Panc1 (cell line): ENCODE measurements around the gene KIF18B. TPM values are rescaled to one million over a fixed set of nuclear protein-coding genes. Genes with fewer than 3 reads are reported as not detected.

ENCODE experiments used
- ATAC-seq: fragments of 200-7000 bp; cut with Tn5 transposase; 2 replicates; pipeline ENCODE4 v1.9.1; 2020; ENCODE audit warnings: mild to moderate bottlenecking, moderate library complexity
- BruUV-seq: library from RNA; stranded (reverse); fragments of 400-500 nt; replicated peaks from 2 replicates; lab custom pipeline; 2021; lab: Mats Ljungman, UMichigan
- CTCF ChIA-PET: fragments of 300-600 bp; sonication (Branson Sonifier 250); formaldehyde crosslinking; loops from one replicate; lab custom pipeline; 2022; ENCODE audit warnings: antibody characterized with exemption; lab: Charles Lee
- POLR2A ChIA-PET: fragments of 300-600 bp; sonication (Branson Sonifier 250); formaldehyde crosslinking; loops from one replicate; lab custom pipeline; 2022; ENCODE audit warnings: antibody characterized with exemption; lab: Charles Lee
- DNase-seq: peaks from one replicate; pipeline ENCODE4 v3.0.0-alpha.2; 2010; ENCODE audit warnings: low read depth, low spot score
- H3K27ac ChIP-seq: 2 replicates; pipeline ENCODE4 v1.5.1; 2011; ENCODE audit warnings: mild to moderate bottlenecking, low read length, inconsistent platforms
- H3K27me3 ChIP-seq: fragments of 200-500 bp; sonication (Bioruptor generic); 2 replicates; pipeline ENCODE4 v1.6.0; 2014; ENCODE audit warnings: low read length, inconsistent platforms; ENCODE audit not compliant: control insufficient read depth, insufficient read depth
- H3K36me3 ChIP-seq: fragments of 200-500 bp; sonication (Bioruptor generic); 2 replicates; pipeline ENCODE4 v1.5.1; 2014; ENCODE audit warnings: inconsistent platforms, mild to moderate bottlenecking, low read length, moderate library complexity; ENCODE audit not compliant: control insufficient read depth, insufficient read depth
- H3K4me1 ChIP-seq: 2 replicates; pipeline ENCODE4 v1.5.1; 2011; ENCODE audit warnings: inconsistent platforms, mild to moderate bottlenecking, low read length, moderate library complexity; ENCODE audit not compliant: control insufficient read depth, insufficient read depth
- H3K4me3 ChIP-seq, 2 experiments: 2 replicates each; pipeline ENCODE4 v1.5.1; 2011 to 2012; ENCODE audit warnings: low read depth in 2 of 2, low read length in 2 of 2, mild to moderate bottlenecking in 2 of 2, inconsistent platforms in 1 of 2, moderate library complexity in 1 of 2
- H3K9me3 ChIP-seq: fragments of 200-500 bp; sonication (Bioruptor generic); 2 replicates; pipeline ENCODE4 v1.5.1; 2014; ENCODE audit warnings: low read depth, mild to moderate bottlenecking, inconsistent platforms, low read length, moderate library complexity; ENCODE audit not compliant: control insufficient read depth, insufficient read depth
- POLR2AphosphoS5 ChIP-seq: IDR thresholded peaks from 2 replicates; pipeline ENCODE4 v1.6.1; 2012; ENCODE audit warnings: mild to moderate bottlenecking, low read depth, low read length, moderate library complexity
- REST ChIP-seq, 2 experiments: IDR thresholded peaks; 2 replicates each; pipeline ENCODE4 v1.6.1; 2011 to 2012; ENCODE audit warnings: low read depth in 2 of 2, control low read depth in 1 of 2, low read length in 1 of 2, mild to moderate bottlenecking in 1 of 2, moderate library complexity in 1 of 2; ENCODE audit not compliant: insufficient read depth in 1 of 2
- SIN3A ChIP-seq: IDR thresholded peaks from 2 replicates; pipeline ENCODE4 v1.6.1; 2012; ENCODE audit warnings: low read depth, mild to moderate bottlenecking, low read length, moderate library complexity, borderline replicate concordance; ENCODE audit not compliant: insufficient read depth
- TCF7L2 ChIP-seq: IDR thresholded peaks from 2 replicates; pipeline ENCODE4 v1.6.1; 2011; ENCODE audit warnings: mild to moderate bottlenecking, low read depth, low read length, inconsistent platforms
- in situ Hi-C: cut with HindIII; loops from 2 replicates; pipeline ENCODE4 v1.10.0; 2016; ENCODE audit warnings: low sequenced_read_pairs, low pct_unique_long_range_greater_than_20kb
- intact Hi-C: fragments of 100-400 bp; cut with micrococcal nuclease; formaldehyde crosslinking; loops from one replicate; pipeline ENCODE4 v1.10.0; 2022; ENCODE audit not compliant: unreplicated experiment
- total RNA-seq: library from RNA; stranded (reverse); gene quantifications from one replicate; pipeline ENCODE4 v1.2.1, GENCODE V29; 2021; ENCODE audit not compliant: unreplicated experiment
- TF ChIP-seq, protein P1 (sequence below): fragments of 450-650 bp; IDR thresholded peaks from 2 replicates; pipeline ENCODE4 v1.5.1; 2017; ENCODE audit warnings: mild to moderate bottlenecking

The KIF18B gene
- total RNA-seq, 1 experiment from 2014 or later = 31.3 TPM

GRCh38 chr17:44969144-44969780, 21.7 kb upstream of the KIF18B start:
- Histone ChIP-seq H3K27me3 (no peaks in the 10 kb centered on the region), H3K36me3 (no peaks in the 10 kb centered on the region), H3K9me3 (no peaks in the 10 kb centered on the region), H3K4me1 (no peaks in the 10 kb centered on the region), H3K4me3 (peak overlapping the region in 1 of 2 experiments; percentile 71; a peak in 2 of 4 replicates), H3K27ac (no peak overlapping the region)
- intact Hi-C loops (no loop called here), in situ Hi-C loops (no loop called here)
- DNase-seq (no peak), ATAC-seq (no peak)
- ChIA-PET CTCF (interaction anchor here (0.5 to 0.6 kb wide), 2 partner anchors 33 to 161 kb away, joined by 5 to 17 read pairs; no protein-coding TSS in a partner anchor), POLR2A (no interaction called here)
- TF ChIP-seq POLR2AphosphoS5 = no peak
- TF ChIP-seq TCF7L2 = no peak
- TF ChIP-seq, protein P1, sequence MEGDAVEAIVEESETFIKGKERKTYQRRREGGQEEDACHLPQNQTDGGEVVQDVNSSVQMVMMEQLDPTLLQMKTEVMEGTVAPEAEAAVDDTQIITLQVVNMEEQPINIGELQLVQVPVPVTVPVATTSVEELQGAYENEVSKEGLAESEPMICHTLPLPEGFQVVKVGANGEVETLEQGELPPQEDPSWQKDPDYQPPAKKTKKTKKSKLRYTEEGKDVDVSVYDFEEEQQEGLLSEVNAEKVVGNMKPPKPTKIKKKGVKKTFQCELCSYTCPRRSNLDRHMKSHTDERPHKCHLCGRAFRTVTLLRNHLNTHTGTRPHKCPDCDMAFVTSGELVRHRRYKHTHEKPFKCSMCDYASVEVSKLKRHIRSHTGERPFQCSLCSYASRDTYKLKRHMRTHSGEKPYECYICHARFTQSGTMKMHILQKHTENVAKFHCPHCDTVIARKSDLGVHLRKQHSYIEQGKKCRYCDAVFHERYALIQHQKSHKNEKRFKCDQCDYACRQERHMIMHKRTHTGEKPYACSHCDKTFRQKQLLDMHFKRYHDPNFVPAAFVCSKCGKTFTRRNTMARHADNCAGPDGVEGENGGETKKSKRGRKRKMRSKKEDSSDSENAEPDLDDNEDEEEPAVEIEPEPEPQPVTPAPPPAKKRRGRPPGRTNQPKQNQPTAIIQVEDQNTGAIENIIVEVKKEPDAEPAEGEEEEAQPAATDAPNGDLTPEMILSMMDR = no peak
- no peak for TF ChIP-seq SIN3A
- no peak for TF ChIP-seq REST (IDR thresholded peaks at IDR 0.05; ENCODE audit: insufficient read depth in 1 of 2, low read depth in 2 of 2, low read length in 1 of 2)
- BruUV-seq = no TSS peak

DNA sequence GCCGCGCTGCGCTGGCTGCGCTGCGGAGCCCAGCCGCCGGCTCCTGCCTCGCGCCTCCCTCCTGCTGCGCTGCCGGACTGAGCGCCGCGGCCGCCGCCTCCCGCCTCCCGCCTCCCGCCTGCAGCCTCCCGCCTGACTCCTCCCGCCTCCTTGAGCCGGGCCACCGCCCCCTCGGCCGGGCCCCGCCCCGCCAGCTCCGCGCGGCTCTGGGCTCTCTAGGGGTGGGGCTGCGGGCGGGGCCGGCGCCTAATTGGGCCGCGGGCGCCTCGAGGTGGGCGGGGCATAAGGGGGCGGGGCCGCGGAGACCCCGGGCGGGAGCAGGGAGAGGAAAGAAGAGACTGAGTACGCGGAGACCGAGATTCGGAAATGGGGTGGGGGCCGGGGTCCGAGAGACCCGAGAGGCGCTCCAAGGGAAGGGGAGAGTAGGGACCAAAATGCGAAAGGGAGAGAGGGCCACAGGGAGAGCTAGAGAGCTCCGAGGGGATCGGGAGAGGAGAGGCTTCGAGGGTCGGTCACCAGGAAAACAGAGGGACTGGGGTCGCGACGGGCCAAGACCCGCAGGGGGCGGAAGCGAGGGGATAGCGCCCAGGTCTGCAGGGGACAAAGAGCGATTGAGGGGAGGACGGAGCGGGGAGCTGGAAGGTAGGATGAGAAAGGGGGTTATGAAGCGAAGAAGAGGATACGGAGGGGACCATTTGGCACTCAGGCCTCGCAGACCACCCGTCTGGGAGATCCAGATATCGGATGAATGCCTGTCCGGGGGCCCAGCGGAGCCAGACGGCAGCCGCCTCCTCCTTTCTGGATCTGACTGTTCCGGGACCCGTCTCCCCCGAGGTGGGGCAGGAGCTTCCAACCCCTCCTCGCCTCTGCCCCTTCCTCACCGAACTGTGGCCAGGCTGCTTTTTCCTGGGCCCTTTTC, 20.9 kb upstream of the KIF18B start, which contains the start of gene C1QL1:
Gene C1QL1, minus strand, starts transcription at position 79 of the 919 bp plus-strand sequence. CDS start 255 bp downstream, outside the sequence.
- H3K27ac ChIP-seq = no peak within 1 kb of the TSS
- no peaks in the 10 kb centered on the region for H3K4me1 ChIP-seq
- ChIA-PET CTCF (interaction anchor here (0.5 to 0.7 kb wide), 4 partner anchors 57 to 335 kb away, joined by 3 to 7 read pairs (median 5); no protein-coding TSS in a partner anchor), POLR2A (interaction anchor here (0.7 kb wide), 2 partner anchors 45 to 287 kb away, joined by 3 read pairs; no protein-coding TSS in a partner anchor)
- TF ChIP-seq REST (IDR thresholded peaks at IDR 0.05; ENCODE audit: insufficient read depth in 1 of 2, low read depth in 2 of 2, low read length in 1 of 2) (no peak), TCF7L2 (no peak), POLR2AphosphoS5 (no peak), SIN3A (no peak)
- TF ChIP-seq, protein P1 = no peak
- ATAC-seq = peak; percentile 96
- H3K4me3 ChIP-seq = peak within 1 kb of the TSS; percentile 53 to 71
- BruUV-seq = no TSS peak
- intact Hi-C loops (no loop called here), in situ Hi-C loops (no loop called here)
- H3K27me3 ChIP-seq = no peaks in the 10 kb centered on the region
- H3K36me3 ChIP-seq = no peaks in the 10 kb centered on the region
- no peaks in the 10 kb centered on the region for H3K9me3 ChIP-seq
- no peak for DNase-seq
